Activated B cell treated with CpG ODN at 0.5 μM for 24 hours (primary cell): ENCODE measurements around the gene RBBP8NL. TPM values are rescaled to one million over a fixed set of nuclear protein-coding genes. Genes with fewer than 3 reads are reported as not detected.

Experiments
- ATAC-seq: fragments of 200-7000 bp; cut with Tn5 transposase; one replicate; pipeline ENCODE4 v1.10.0; 2021; ENCODE audit warnings: low read depth, mild to moderate bottlenecking, moderate library complexity
- CTCF ChIA-PET: fragments of 350-600 bp; sonication (Branson Sonifier 250); formaldehyde crosslinking; loops from one replicate; lab custom pipeline; 2021; ENCODE audit warnings: antibody characterized with exemption; lab: Charles Lee
- POLR2A ChIA-PET: fragments of 350-600 bp; sonication (Branson Sonifier 250); formaldehyde crosslinking; loops from one replicate; lab custom pipeline; 2021; ENCODE audit warnings: antibody characterized with exemption; lab: Charles Lee
- DNase-seq: peaks from one replicate; pipeline ENCODE4 v3.0.0; 2022
- H3K27ac Mint-ChIP-seq: one replicate; pipeline ENCODE4 v1.8.0; 2020; ENCODE audit warnings: mixed read lengths
- H3K27me3 Mint-ChIP-seq: one replicate; pipeline ENCODE4 v1.8.0; 2021; ENCODE audit warnings: mixed read lengths
- H3K36me3 Mint-ChIP-seq: one replicate; pipeline ENCODE4 v1.8.0; 2021; ENCODE audit warnings: low read depth, mixed read lengths
- H3K4me1 Mint-ChIP-seq: one replicate; pipeline ENCODE4 v1.8.0; 2021; ENCODE audit warnings: mixed read lengths
- H3K4me3 Mint-ChIP-seq: one replicate; pipeline ENCODE4 v1.8.0; 2020; ENCODE audit warnings: mild to moderate bottlenecking, mixed read lengths
- H3K9me3 Mint-ChIP-seq: one replicate; pipeline ENCODE4 v1.8.0; 2020; ENCODE audit warnings: mixed read lengths
- CTCF ChIP-seq: fragments of 200-600 bp; IDR thresholded peaks from one replicate; pipeline ENCODE4 v1.8.0; 2022; ENCODE audit warnings: antibody characterized with exemption, mild to moderate bottlenecking
- intact Hi-C: fragments of 100-400 bp; cut with micrococcal nuclease; formaldehyde crosslinking; loops from one replicate; pipeline ENCODE4 v1.15.1; 2024
- total RNA-seq: library from RNA; stranded (reverse); gene quantifications from 2 replicates; pipeline ENCODE4 v1.2.3, GENCODE V29; 2022

Gene RBBP8NL
- total RNA-seq, 1 donor from 2014 or later: not detected

- CTCF ChIA-PET: no interaction called here
- intact Hi-C loops: loop anchor here (1.0 to 2.0 kb wide), 5 partner anchors 19 to 390 kb away; partner anchors contain the start of genes ADRM1, MRGBP and RPS21
- H3K9me3 Mint-ChIP-seq: no peaks in the 10 kb centered on the region
These were observed 20.6 kb downstream of the RBBP8NL start for GRCh38 chr20:62406635-62407176.

GRCh38 chr20:62405981-62406513 lies 21.3 kb downstream of the RBBP8NL start:
- ATAC-seq (no peak), DNase-seq (no peak)
- TF ChIP-seq CTCF: no peak
- POLR2A ChIA-PET: interaction anchor here (1.1 kb wide), 1 partner anchor 388 kb away, joined by 3 read pairs; no protein-coding TSS in a partner anchor
- intact Hi-C loops: loop anchor here (2.0 kb wide), 2 partner anchors 67 to 211 kb away; no protein-coding TSS in a partner anchor
- CTCF ChIA-PET: no interaction called here
- H3K27ac Mint-ChIP-seq: no peak overlapping the region
- H3K36me3 Mint-ChIP-seq: no peaks in the 10 kb centered on the region
- peaks cover 45% of the 10 kb centered on the region for H3K4me1 Mint-ChIP-seq
- H3K27me3 Mint-ChIP-seq: no peaks in the 10 kb centered on the region
- peak overlapping the region; percentile 75 for H3K4me3 Mint-ChIP-seq
- H3K9me3 Mint-ChIP-seq: no peaks in the 10 kb centered on the region

More at GRCh38 chr20:62406635-62407176, 20.6 kb downstream of the RBBP8NL start:
- no peak for ATAC-seq
- H3K27me3 Mint-ChIP-seq: no peaks in the 10 kb centered on the region
- peak overlapping the region; percentile 75 for H3K4me3 Mint-ChIP-seq
- TF ChIP-seq CTCF: no peak
- H3K36me3 Mint-ChIP-seq: no peaks in the 10 kb centered on the region
- no peak for DNase-seq
- POLR2A ChIA-PET: interaction anchor here (1.0 kb wide), 1 partner anchor 408 kb away, joined by 3 read pairs; no protein-coding TSS in a partner anchor
- no peak overlapping the region for H3K27ac Mint-ChIP-seq
- peaks cover 40% of the 10 kb centered on the region for H3K4me1 Mint-ChIP-seq

- Mint-ChIP-seq H3K36me3 (no peaks in the 10 kb centered on the region), H3K9me3 (no peaks in the 10 kb centered on the region), H3K27ac (no peak overlapping the region), H3K4me3 (peak overlapping the region; percentile 75), H3K27me3 (no peaks in the 10 kb centered on the region), H3K4me1 (peaks cover 45% of the 10 kb centered on the region)
- ChIA-PET POLR2A (interaction anchor here (1.1 kb wide), 1 partner anchor 389 kb away, joined by 3 read pairs; no protein-coding TSS in a partner anchor), CTCF (no interaction called here)
- intact Hi-C loops: no loop called here
- DNase-seq: no peak
- ATAC-seq: no peak
- TF ChIP-seq CTCF: no peak
These were observed 22.0 kb downstream of the RBBP8NL start for GRCh38 chr20:62405108-62405980.

- no peak for ATAC-seq
- H3K4me3 Mint-ChIP-seq: no peak overlapping the region
- no peak for DNase-seq
- intact Hi-C loops: no loop called here
- H3K9me3 Mint-ChIP-seq: no peaks in the 10 kb centered on the region
- peaks cover 39% of the 10 kb centered on the region for H3K4me1 Mint-ChIP-seq
- H3K36me3 Mint-ChIP-seq: peaks cover 3% of the 10 kb centered on the region
- H3K27ac Mint-ChIP-seq: no peak overlapping the region
- ChIA-PET POLR2A (no interaction called here), CTCF (no interaction called here)
- TF ChIP-seq CTCF: no peak
- no peaks in the 10 kb centered on the region for H3K27me3 Mint-ChIP-seq
These were observed 22.6 kb downstream of the RBBP8NL start for GRCh38 chr20:62404761-62405107.

- H3K36me3 Mint-ChIP-seq: peaks cover 4% of the 10 kb centered on the region
- H3K27me3 Mint-ChIP-seq: no peaks in the 10 kb centered on the region
- POLR2A ChIA-PET: no interaction called here
- no peak overlapping the region for H3K4me3 Mint-ChIP-seq
- H3K9me3 Mint-ChIP-seq: no peaks in the 10 kb centered on the region
- intact Hi-C loops: no loop called here
- CTCF ChIA-PET: no interaction called here
- peaks cover 35% of the 10 kb centered on the region for H3K4me1 Mint-ChIP-seq
- DNase-seq: no peak
- no peak for TF ChIP-seq CTCF
- no peak for ATAC-seq
- no peak overlapping the region for H3K27ac Mint-ChIP-seq
These were observed 23.1 kb downstream of the RBBP8NL start for GRCh38 chr20:62404112-62404665.
